Right lobe of liver (tissue), 6 donors: ENCODE measurements around the gene EML5. TPM values are rescaled to one million over a fixed set of nuclear protein-coding genes. Genes with fewer than 3 reads are reported as not detected.

Experiments
- ATAC-seq, 4 donors: fragments of 200-7000 bp; cut with Tn5 transposase; one replicate each; pipeline ENCODE4 v1.9.1; 2020; ENCODE audit warnings: mild to moderate bottlenecking in 4 of 4, moderate library complexity in 4 of 4
- DNase-seq, 3 donors: peaks; one replicate each; pipeline ENCODE4 v3.0.0-alpha.2; 2020
- H3K27ac ChIP-seq, 3 donors: fragments of 200-600 bp; one replicate each; pipeline ENCODE4 v1.8.0; 2022
- H3K27me3 ChIP-seq, 2 donors: fragments of 200-600 bp; one replicate each; pipeline ENCODE4 v1.8.0; 2022
- H3K36me3 ChIP-seq, 4 donors: fragments of 200-600 bp; sonication (generic) in 1 of 4; one replicate each; pipeline versions ENCODE4 v1.5.1 to v1.8.0; 2017 to 2022; ENCODE audit warnings: control low read depth in 1 of 4
- H3K4me1 ChIP-seq, 4 donors: fragments of 200-600 bp; sonication (generic) in 1 of 4; one replicate each; pipeline versions ENCODE4 v1.5.1 to v1.8.0; 2017 to 2022; ENCODE audit warnings: control low read depth in 1 of 4
- H3K4me3 ChIP-seq, 3 donors: fragments of 200-600 bp; one replicate each; pipeline ENCODE4 v1.8.0; 2022
- H3K9me3 ChIP-seq, 4 donors: fragments of 200-600 bp; sonication (generic) in 1 of 4; one replicate each; pipeline versions ENCODE4 v1.5.1 to v1.8.0; 2017 to 2022; ENCODE audit warnings: control low read depth in 1 of 4
- CTCF ChIP-seq, 4 donors: fragments of 200-600 bp in 3 of 4; fragments of 450-650 bp in 1 of 4; IDR thresholded peaks; one replicate each; pipeline versions ENCODE4 v1.5.1 to v1.8.0; 2016 to 2022; ENCODE audit warnings: antibody characterized with exemption in 4 of 4, mild to moderate bottlenecking in 2 of 4
- POLR2A ChIP-seq: fragments of 450-650 bp; IDR thresholded peaks from one replicate; pipeline ENCODE4 v1.6.1; 2017; ENCODE audit warnings: antibody characterized with exemption, mild to moderate bottlenecking
- WGBS: methylation state at CpG from one replicate; pipeline ENCODE4 v1.1.6; 2018; ENCODE audit warnings: low coverage, low lambda C conversion rate; ENCODE audit not compliant: insufficient coverage; ENCODE audit errors: missing lambda C conversion rate; 5-methylcytosine and 5-hydroxymethylcytosine counted together
- intact Hi-C, 2 donors: fragments of 100-400 bp; cut with DNase I; formaldehyde crosslinking; loops; one replicate each; pipeline versions ENCODE4 v1.11.2 to v1.14.1; 2022
- total RNA-seq, 6 experiments: library from RNA; depleted of rRNA in 2 of 6; stranded (reverse); fragments of >200 nt in 2 of 6; fragmentation: NEBNext Ultra II Directional in 3 of 6; extraction: Animal tissue kit (Norgen Biotek cat#: 25700) in 3 of 6; gene quantifications; one replicate each; pipeline versions ENCODE4 v1.1.0 to v1.2.4, GENCODE V29; 2016 to 2023
- donor health status: DM: no; HTN: yes; CAD: no.
- donor health status: DM: no; HTN: no; CAD: no.
- donor health status: DM: no; HTN: no; CAD: no.
- donor health status: DM: no; HTN: yes; CAD: no.
- donor health status: DM: no; HTN: yes; CAD: no.

Gene EML5
- total RNA-seq, 6 experiments from 2014 or later, result 0.07 to 1.7 (median 0.24) TPM

GRCh38 chr14:88802596-88802995 is 9.8 kb upstream of the EML5 start:
- no peak overlapping the region for H3K27ac ChIP-seq
- ATAC-seq (no peak), DNase-seq (no peak)
- no peak overlapping the region for H3K4me3 ChIP-seq
- H3K27me3 ChIP-seq, result no peaks in the 10 kb centered on the region
- intact Hi-C loops, result no loop called here
- TF ChIP-seq POLR2A (no peak), CTCF (IDR thresholded peaks at IDR 0.05) (no peak)
- no peaks in the 10 kb centered on the region for H3K36me3 ChIP-seq
- no peaks in the 10 kb centered on the region for H3K9me3 ChIP-seq
- 89% methylated on average over 3 of the region's 6 CpGs for WGBS
- H3K4me1 ChIP-seq, result no peaks in the 10 kb centered on the region

DNA sequence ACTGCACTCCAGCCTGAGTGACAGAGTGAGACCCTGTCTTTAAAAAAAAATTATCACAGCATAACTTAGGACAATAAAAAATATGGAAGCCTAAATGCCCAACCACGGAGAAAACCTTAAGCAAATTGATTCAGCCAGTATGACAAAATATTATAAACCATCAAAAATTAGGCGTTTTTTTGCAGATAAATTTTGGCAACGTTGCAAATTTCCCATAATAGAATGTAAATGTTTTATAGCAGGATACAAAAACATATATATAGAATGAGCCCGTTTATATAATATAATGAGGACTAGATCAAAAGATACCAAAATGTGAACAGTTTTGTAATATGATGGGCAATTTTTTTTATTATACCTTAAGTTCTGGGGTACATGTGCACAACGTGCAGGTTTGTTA is 6.8 kb upstream of the EML5 start:
- no peaks in the 10 kb centered on the region for H3K9me3 ChIP-seq
- H3K27ac ChIP-seq, result no peak overlapping the region
- WGBS, result 63% methylated on average over 5 of the region's 5 CpGs
- TF ChIP-seq CTCF (IDR thresholded peaks at IDR 0.05), result no peak
- TF ChIP-seq POLR2A, result no peak
- no peaks in the 10 kb centered on the region for H3K27me3 ChIP-seq
- ATAC-seq (no peak), DNase-seq (no peak)
- no peaks in the 10 kb centered on the region for H3K36me3 ChIP-seq
- intact Hi-C loops, result no loop called here
- H3K4me3 ChIP-seq, result no peak overlapping the region
- no peaks in the 10 kb centered on the region for H3K4me1 ChIP-seq

- ATAC-seq (peak in 1 of 4 donors; percentile 23), DNase-seq (no peak)
- no peaks in the 10 kb centered on the region for H3K27me3 ChIP-seq
- no peak overlapping the region for H3K27ac ChIP-seq
- H3K36me3 ChIP-seq, result no peaks in the 10 kb centered on the region
- intact Hi-C loops, result no loop called here
- H3K4me3 ChIP-seq, result no peak overlapping the region
- no peaks in the 10 kb centered on the region for H3K4me1 ChIP-seq
- no peaks in the 10 kb centered on the region for H3K9me3 ChIP-seq
- no peak for TF ChIP-seq POLR2A
- no peak for TF ChIP-seq CTCF (IDR thresholded peaks at IDR 0.05)
- WGBS, result 49% methylated on average over 4 of the region's 4 CpGs
Observed at GRCh38 chr14:88798156-88798555, 5.4 kb upstream of the EML5 start.

GRCh38 chr14:88793259-88793625 is 489 bp upstream of the EML5 start:
- no peak for DNase-seq
- intact Hi-C loops, result no loop called here
- no peaks in the 10 kb centered on the region for H3K27me3 ChIP-seq
- no peak for ATAC-seq
- no peak for TF ChIP-seq CTCF (IDR thresholded peaks at IDR 0.05)
- no peak for TF ChIP-seq POLR2A
- no peaks in the 10 kb centered on the region for H3K36me3 ChIP-seq
- peak overlapping the region; percentile 65 to 69 (median 66) for H3K4me3 ChIP-seq
- no peaks in the 10 kb centered on the region for H3K9me3 ChIP-seq
- peak overlapping the region in 2 of 3 donors; percentile 39 to 47 for H3K27ac ChIP-seq
- peaks cover 0 to 6% (median 0%) of the 10 kb centered on the region in 4 donors for H3K4me1 ChIP-seq
- 29% methylated on average over 6 of the region's 13 CpGs for WGBS
